Pancreas (tissue), 10 donors: ENCODE data around the gene ORAI3. TPM values are rescaled to one million over a fixed set of nuclear protein-coding genes. Genes with fewer than 3 reads are reported as not detected.

ENCODE experiments used
- ATAC-seq, 4 donors: fragments of 200-7000 bp; cut with Tn5 transposase; one replicate each; pipeline versions ENCODE4 v1.8.0 to v1.9.1; 2020; ENCODE audit warnings: mild to moderate bottlenecking in 4 of 4, moderate library complexity in 4 of 4
- DNase-seq, 6 donors: peaks; one replicate each; pipeline ENCODE4 v3.0.0-alpha.2; 2020
- FAIRE-seq: peaks from 2 replicates; lab custom pipeline; 2012; peaks lifted over from hg19 to GRCh38; lab: Jason Lieb, UNC
- H3K27ac ChIP-seq, 4 donors: fragments of 200-600 bp; sonication (generic); 1 replicate in 3 of 4; 2 replicates in 1 of 4; pipeline versions ENCODE4 v1.5.0 to v1.8.0; 2020
- H3K27me3 ChIP-seq, 4 donors: fragments of 200-600 bp; one replicate each; pipeline ENCODE4 v1.8.0; 2021
- H3K36me3 ChIP-seq, 3 donors: fragments of 200-600 bp; sonication (generic) in 1 of 3; one replicate each; pipeline versions ENCODE4 v1.5.0 to v1.8.0; 2020 to 2021
- H3K4me1 ChIP-seq, 3 donors: fragments of 200-600 bp; one replicate each; pipeline ENCODE4 v1.8.0; 2021
- H3K4me3 ChIP-seq, 4 donors: fragments of 200-600 bp; sonication (generic) in 2 of 4; one replicate each; pipeline versions ENCODE4 v1.5.0 to v1.8.0; 2020 to 2021
- H3K9me3 ChIP-seq, 4 donors: fragments of 200-600 bp; one replicate each; pipeline ENCODE4 v1.8.0; 2021
- WGBS, 2 donors: extraction: QIAGEN DNeasy Blood & Tissue Kit; methylation state at CpG; one replicate each; pipeline ENCODE4 v1.1.7; 2013; 5-methylcytosine and 5-hydroxymethylcytosine counted together
- intact Hi-C, 3 donors: fragments of 100-400 bp; cut with DNase I; formaldehyde crosslinking; loops; one replicate each; pipeline versions ENCODE4 v1.11.1 to v1.14.2; 2022
- polyA plus RNA-seq, 2 donors: library from polyadenylated mRNA; stranded (reverse); fragments of 200-250 nt; gene quantifications; one replicate each; pipeline ENCODE4 v1.2.3, GENCODE V29; 2013
- total RNA-seq, 6 donors: library from RNA; stranded (reverse); fragmentation: NEBNext Ultra II Directional in 4 of 6; extraction: Animal tissue kit (Norgen Biotek cat#: 25700) in 4 of 6; gene quantifications; one replicate each; pipeline versions ENCODE4 v1.2.1 to v1.2.4, GENCODE V29; 2021 to 2023
- TF ChIP-seq, protein P1 (sequence below), 4 donors: fragments of 200-600 bp; sonication (generic) in 3 of 4; IDR thresholded peaks; one replicate each; pipeline versions ENCODE4 v1.5.0 to v1.8.0; 2021; ENCODE audit warnings: antibody characterized with exemption in 4 of 4
- donor health status: healthy with polysubstance abuse.
- donor health status: DM: no; HTN: no; CAD: no; lungs with moderate emphysema.
- donor health status: DM: no; HTN: no; CAD: no.
- donor health status: control.
- donor health status: control.
- donor health status: Bipolar disorder and iron deficiency.
- donor health status: DM: yes; HTN: yes; CAD: no.
- donor health status: DM: no; HTN: no; CAD: no.
- donor health status: DM: no; HTN: no; CAD: no.
- donor health status: DM: yes; HTN: yes; CAD: no.

ORAI3 gene
- total and polyA plus RNA-seq, 8 donors = 8.6 to 12.5 (median 10.4) TPM

GRCh38 chr16:30980434-30980833 is 31.6 kb downstream of the ORAI3 start:
- Histone ChIP-seq H3K27ac (no peak overlapping the region), H3K36me3 (peaks cover 0 to 44% (median 8%) of the 10 kb centered on the region in 3 donors), H3K27me3 (no peaks in the 10 kb centered on the region), H3K4me3 (no peak overlapping the region), H3K9me3 (no peaks in the 10 kb centered on the region), H3K4me1 (no peaks in the 10 kb centered on the region)
- ATAC-seq (no peak), DNase-seq (peak in 2 of 6 donors; percentile 58 to 82), FAIRE-seq (no peak)
- TF ChIP-seq, protein P1, sequence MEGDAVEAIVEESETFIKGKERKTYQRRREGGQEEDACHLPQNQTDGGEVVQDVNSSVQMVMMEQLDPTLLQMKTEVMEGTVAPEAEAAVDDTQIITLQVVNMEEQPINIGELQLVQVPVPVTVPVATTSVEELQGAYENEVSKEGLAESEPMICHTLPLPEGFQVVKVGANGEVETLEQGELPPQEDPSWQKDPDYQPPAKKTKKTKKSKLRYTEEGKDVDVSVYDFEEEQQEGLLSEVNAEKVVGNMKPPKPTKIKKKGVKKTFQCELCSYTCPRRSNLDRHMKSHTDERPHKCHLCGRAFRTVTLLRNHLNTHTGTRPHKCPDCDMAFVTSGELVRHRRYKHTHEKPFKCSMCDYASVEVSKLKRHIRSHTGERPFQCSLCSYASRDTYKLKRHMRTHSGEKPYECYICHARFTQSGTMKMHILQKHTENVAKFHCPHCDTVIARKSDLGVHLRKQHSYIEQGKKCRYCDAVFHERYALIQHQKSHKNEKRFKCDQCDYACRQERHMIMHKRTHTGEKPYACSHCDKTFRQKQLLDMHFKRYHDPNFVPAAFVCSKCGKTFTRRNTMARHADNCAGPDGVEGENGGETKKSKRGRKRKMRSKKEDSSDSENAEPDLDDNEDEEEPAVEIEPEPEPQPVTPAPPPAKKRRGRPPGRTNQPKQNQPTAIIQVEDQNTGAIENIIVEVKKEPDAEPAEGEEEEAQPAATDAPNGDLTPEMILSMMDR (IDR thresholded peaks at IDR 0.05) = no peak
- 89 to 90% methylated on average over 24 to 29 of the region's 29 CpGs for whole genome bisulfite sequencing, 2 donors
- intact Hi-C loops = loop anchor here in 2 of 3 donors (5.0 to 10.0 kb wide), 3 partner anchors 104 to 467 kb away; partner anchors contain the start of genes PRSS53 (in 1 of the 2) and ZNF843 (in 1 of the 2)

GRCh38 chr16:30980959-30981358 is 32.1 kb downstream of the ORAI3 start:
- no peak overlapping the region for H3K4me3 ChIP-seq
- TF ChIP-seq, protein P1 (IDR thresholded peaks at IDR 0.05) = no peak
- no peak for ATAC-seq
- intact Hi-C loops = loop anchor here in 2 of 3 donors (5.0 to 10.0 kb wide), 3 partner anchors 104 to 466 kb away; partner anchors contain the start of genes PRSS53 (in 1 of the 2) and ZNF843 (in 1 of the 2)
- peaks cover 0 to 4% (median 0%) of the 10 kb centered on the region in 3 donors for H3K4me1 ChIP-seq
- no peaks in the 10 kb centered on the region for H3K9me3 ChIP-seq
- peak in 1 of 6 donors; percentile 64 for DNase-seq
- H3K27me3 ChIP-seq = no peaks in the 10 kb centered on the region
- H3K36me3 ChIP-seq = peaks cover 0 to 39% (median 4%) of the 10 kb centered on the region in 3 donors
- no peak overlapping the region for H3K27ac ChIP-seq
- WGBS, 2 donors = 95 to 97% methylated on average over 14 of the region's 14 CpGs
- no peak for FAIRE-seq

DNA sequence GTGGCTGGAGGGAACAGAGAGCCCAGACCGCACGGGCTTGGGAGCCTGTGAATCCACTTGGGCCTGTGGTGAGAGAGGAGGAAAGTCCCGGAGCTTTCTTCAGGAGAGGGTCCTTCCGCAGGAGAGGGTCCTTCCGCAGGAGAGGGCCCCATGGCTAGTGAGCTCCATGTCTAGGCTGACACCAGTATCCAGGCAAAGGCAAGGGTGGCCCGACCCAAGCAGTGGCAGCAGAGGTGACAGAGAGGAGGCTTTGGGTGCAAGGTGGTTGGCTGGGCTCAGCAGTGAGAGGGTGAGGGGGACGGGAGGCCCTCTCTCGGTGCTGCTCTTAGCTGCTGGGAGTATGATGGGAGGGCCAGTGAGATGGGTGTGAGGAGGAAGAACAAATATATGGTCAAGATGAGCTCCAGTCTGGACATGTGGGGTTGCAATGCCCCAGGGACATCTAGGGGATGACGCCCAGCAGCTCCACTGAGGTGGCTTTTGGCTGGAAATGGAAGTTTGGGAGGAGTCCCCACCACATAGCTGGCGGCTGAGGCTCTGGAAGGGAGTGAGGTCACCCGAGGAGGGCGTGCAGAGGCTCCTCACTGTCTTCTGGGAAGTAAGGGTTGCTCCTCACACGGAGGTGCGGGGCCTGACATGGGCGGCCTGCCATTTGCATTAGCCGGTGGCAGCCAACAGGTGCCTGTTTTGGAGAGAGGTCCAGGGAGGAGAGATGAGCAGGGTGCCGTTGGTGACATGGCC is 33.9 kb downstream of the ORAI3 start:
- no peak overlapping the region for H3K4me3 ChIP-seq
- intact Hi-C loops = loop anchor here in 2 of 3 donors (5.0 to 10.0 kb wide), 3 partner anchors 102 to 465 kb away; partner anchors contain the start of genes PRSS53 (in 1 of the 2) and ZNF843 (in 1 of the 2)
- TF ChIP-seq, protein P1 (IDR thresholded peaks at IDR 0.05) = no peak
- no peak for FAIRE-seq
- peak in 2 of 6 donors; percentile 40 to 68 for DNase-seq
- peaks cover 0 to 24% (median 0%) of the 10 kb centered on the region in 3 donors for H3K36me3 ChIP-seq
- no peak overlapping the region for H3K27ac ChIP-seq
- peaks cover 0 to 7% (median 0%) of the 10 kb centered on the region in 3 donors for H3K4me1 ChIP-seq
- 80 to 88% methylated on average over 17 of the region's 17 CpGs for WGBS, 2 donors
- no peaks in the 10 kb centered on the region for H3K27me3 ChIP-seq
- H3K9me3 ChIP-seq = no peaks in the 10 kb centered on the region
- no peak for ATAC-seq

GRCh38 chr16:30983289-30983889 is 34.5 kb downstream of the ORAI3 start:
- ATAC-seq (no peak), FAIRE-seq (no peak), DNase-seq (peak in 2 of 6 donors; percentile 50 to 74)
- Histone ChIP-seq H3K9me3 (no peaks in the 10 kb centered on the region), H3K36me3 (peaks cover 0 to 24% (median 0%) of the 10 kb centered on the region in 3 donors), H3K4me3 (no peak overlapping the region), H3K27me3 (no peaks in the 10 kb centered on the region), H3K4me1 (peaks cover 0 to 7% (median 0%) of the 10 kb centered on the region in 3 donors), H3K27ac (no peak overlapping the region)
- TF ChIP-seq, protein P1 (IDR thresholded peaks at IDR 0.05) = no peak
- 82 to 83% methylated on average over 25 of the region's 25 CpGs for WGBS, 2 donors
- intact Hi-C loops = loop anchor here in 2 of 3 donors (5.0 to 10.0 kb wide), 3 partner anchors 101 to 464 kb away; partner anchors contain the start of genes PRSS53 (in 1 of the 2) and ZNF843 (in 1 of the 2)
